GM12878 (cell line): Measurements from ENCODE around the gene B3GNT9. TPM values are rescaled to one million over a fixed set of nuclear protein-coding genes. Genes with fewer than 3 reads are reported as not detected.
A peak's percentile ranks its signal among the peaks of the same experiment; 100 is the strongest.

Experiments
- BRCA1 ChIP-seq: IDR thresholded peaks from 2 replicates; pipeline ENCODE4 v1.6.1; 2011; ENCODE audit warnings: low read depth, low read length, improper control_type of control experiment
- CEBPB ChIP-seq, 2 experiments: fragments of 150-350 bp in 1 of 2; IDR thresholded peaks; 2 replicates each; pipeline ENCODE4 v1.6.1; 2012 to 2014; ENCODE audit warnings: low read depth in 2 of 2, low read length in 2 of 2, borderline replicate concordance in 1 of 2, inconsistent platforms in 1 of 2
- IRF3 ChIP-seq: fragments of 450-650 bp; IDR thresholded peaks from 2 replicates; pipeline ENCODE4 v1.6.1; 2014; ENCODE audit warnings: mild to moderate bottlenecking
- KLF5 ChIP-seq: fragments of 450-650 bp; IDR thresholded peaks from 2 replicates; pipeline ENCODE4 v1.6.1; 2014; ENCODE audit warnings: mild to moderate bottlenecking; ENCODE audit not compliant: partially characterized antibody
- MEF2A ChIP-seq: IDR thresholded peaks from 2 replicates; pipeline ENCODE4 v1.6.1; 2011; ENCODE audit warnings: low read depth, mild to moderate bottlenecking, low read length, moderate library complexity; ENCODE audit not compliant: insufficient read depth
- MLLT1 ChIP-seq: fragments of 450-650 bp; IDR thresholded peaks from 2 replicates; pipeline ENCODE4 v1.6.1; 2016; ENCODE audit warnings: mild to moderate bottlenecking
- MXI1 ChIP-seq: fragments of 150-350 bp; IDR thresholded peaks from 2 replicates; pipeline ENCODE4 v1.6.1; 2011; ENCODE audit warnings: low read depth, mild to moderate bottlenecking, inconsistent platforms, low read length, improper control_type of control experiment
- MYC ChIP-seq: IDR thresholded peaks from 2 replicates; pipeline ENCODE4 v1.6.1; 2011; ENCODE audit warnings: mild to moderate bottlenecking, low read length, moderate library complexity, inconsistent platforms; ENCODE audit not compliant: insufficient read depth, insufficient replicate concordance, insufficient read length, severe bottlenecking
- PAX5 ChIP-seq: IDR thresholded peaks from 2 replicates; pipeline ENCODE4 v1.6.1; 2011; ENCODE audit warnings: low read depth, low read length, borderline replicate concordance
- RUNX3 ChIP-seq: IDR thresholded peaks from 2 replicates; pipeline ENCODE4 v1.6.1; 2012; ENCODE audit warnings: low read length, inconsistent platforms
- SMAD1 ChIP-seq: fragments of 450-650 bp; IDR thresholded peaks from 2 replicates; pipeline ENCODE4 v1.6.1; 2018; ENCODE audit warnings: mild to moderate bottlenecking, low read depth; ENCODE audit not compliant: partially characterized antibody
- STAT1 ChIP-seq: fragments of 450-650 bp; conservative IDR thresholded peaks from 2 replicates; pipeline ENCODE4 v1.6.1; 2014; ENCODE audit warnings: antibody characterized with exemption, mild to moderate bottlenecking
- ZNF384 ChIP-seq: IDR thresholded peaks from 2 replicates; pipeline ENCODE4 v1.6.1; 2012; ENCODE audit warnings: low read depth, mild to moderate bottlenecking, low read length, improper control_type of control experiment, borderline replicate concordance
- ZZZ3 ChIP-seq: IDR thresholded peaks from 2 replicates; pipeline ENCODE4 v1.6.1; 2011; ENCODE audit warnings: low read depth; ENCODE audit not compliant: control insufficient read depth, insufficient read length
- polyA plus RNA-seq, 11 experiments: library from polyadenylated mRNA; depleted of rRNA in 4 of 11; unstranded in 6 of 11; stranded (reverse) in 5 of 11; fragments of >200 nt; fragmentation: Nextera tagmentation in 4 of 11; fragmentation: Illumina TruSeq in 1 of 11; extraction: Ambion mirVana in 4 of 11; extraction: Trizol in 1 of 11; gene quantifications; 1 replicate in 1 of 11; 2 replicates in 10 of 11; pipeline versions ENCODE4 v1.2.1 to v1.2.3, GENCODE V29; 2011 to 2016; ENCODE audit warnings: inconsistent platforms in 2 of 11, missing spikeins in 2 of 11, low read depth in 1 of 11
- total RNA-seq, 4 experiments: library from RNA; depleted of rRNA in 3 of 4; stranded (reverse); fragments of >200 nt in 3 of 4; fragmentation: Illumina TruSeq in 1 of 4; extraction: Trizol in 1 of 4; gene quantifications; 2 replicates each; pipeline versions ENCODE4 v1.2.1 to v1.2.3, GENCODE V29; 2013 to 2021
- TF ChIP-seq, protein P1 (sequence below): IDR thresholded peaks from 2 replicates; pipeline ENCODE4 v1.6.1; 2012; ENCODE audit warnings: low read depth, low read length, improper control_type of control experiment
- TF ChIP-seq, protein P2 (sequence below): fragments of 450-650 bp; IDR thresholded peaks from 2 replicates; pipeline ENCODE4 v1.6.1; 2018; ENCODE audit warnings: borderline replicate concordance, mild to moderate bottlenecking; ENCODE audit not compliant: partially characterized antibody
- TF ChIP-seq, protein P3 (sequence below): fragments of 450-650 bp; IDR thresholded peaks from 2 replicates; pipeline ENCODE4 v1.6.1; 2017; ENCODE audit warnings: low read depth, mild to moderate bottlenecking, moderate library complexity
- TF ChIP-seq, protein P4 (sequence below): fragments of 450-650 bp; formaldehyde crosslinking; IDR thresholded peaks from 2 replicates; pipeline ENCODE4 v1.4.0; 2020; ENCODE audit warnings: mild to moderate bottlenecking, moderate library complexity

B3GNT9 gene
- total and polyA plus RNA-seq, 10 of the 15 experiments (the other 5 are each of a cell fraction or from before 2014, with no cell fraction given): 0.08 to 5.0 (median 1.9) TPM

DNA sequence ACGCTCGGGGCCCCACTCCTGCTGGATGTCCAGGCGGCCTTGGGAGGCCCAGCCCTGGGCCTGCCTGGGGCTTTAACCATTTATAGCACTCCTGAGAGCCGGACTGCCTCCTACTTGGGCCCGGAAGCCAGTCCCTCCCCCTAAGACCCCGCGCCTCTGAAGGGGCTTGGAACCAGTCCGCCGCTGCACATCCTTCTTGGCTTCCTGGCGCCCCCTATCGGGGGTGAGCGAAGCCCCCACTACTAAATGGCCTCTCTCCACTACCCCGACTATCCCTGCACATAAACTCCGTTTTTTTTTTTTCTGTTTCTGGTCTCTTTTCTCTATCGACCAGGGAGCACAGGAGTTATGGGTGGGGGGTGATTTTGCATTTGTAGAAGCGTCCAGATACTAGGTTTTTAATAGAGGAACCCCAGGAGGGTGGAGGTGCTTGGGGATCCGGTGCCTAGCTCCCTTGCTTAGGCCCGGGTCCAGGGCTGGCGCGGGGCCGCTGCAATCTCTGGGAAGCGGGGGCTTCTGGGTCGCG, 18.9 kb upstream of the B3GNT9 start (continued):
- TF ChIP-seq MLLT1 (no peak), MEF2A (no peak), MXI1 (no peak), KLF5 (no peak), SMAD1 (no peak), PAX5 (no peak), MYC (no peak), RUNX3 (no peak), BRCA1 (no peak), STAT1 (no peak), ZNF384 (0 out of 2 replicates have a peak, but pooled peaks have one; percentile 43), IRF3 (no peak), ZZZ3 (no peak), CEBPB (IDR thresholded peaks at IDR 0.05; ENCODE audit: borderline replicate concordance in 1 of 2, low read depth in 2 of 2, low read length in 2 of 2) (no peak)
- TF ChIP-seq, protein P1, sequence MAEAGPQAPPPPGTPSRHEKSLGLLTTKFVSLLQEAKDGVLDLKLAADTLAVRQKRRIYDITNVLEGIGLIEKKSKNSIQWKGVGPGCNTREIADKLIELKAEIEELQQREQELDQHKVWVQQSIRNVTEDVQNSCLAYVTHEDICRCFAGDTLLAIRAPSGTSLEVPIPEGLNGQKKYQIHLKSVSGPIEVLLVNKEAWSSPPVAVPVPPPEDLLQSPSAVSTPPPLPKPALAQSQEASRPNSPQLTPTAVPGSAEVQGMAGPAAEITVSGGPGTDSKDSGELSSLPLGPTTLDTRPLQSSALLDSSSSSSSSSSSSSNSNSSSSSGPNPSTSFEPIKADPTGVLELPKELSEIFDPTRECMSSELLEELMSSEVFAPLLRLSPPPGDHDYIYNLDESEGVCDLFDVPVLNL: no peak
- TF ChIP-seq, protein P2, sequence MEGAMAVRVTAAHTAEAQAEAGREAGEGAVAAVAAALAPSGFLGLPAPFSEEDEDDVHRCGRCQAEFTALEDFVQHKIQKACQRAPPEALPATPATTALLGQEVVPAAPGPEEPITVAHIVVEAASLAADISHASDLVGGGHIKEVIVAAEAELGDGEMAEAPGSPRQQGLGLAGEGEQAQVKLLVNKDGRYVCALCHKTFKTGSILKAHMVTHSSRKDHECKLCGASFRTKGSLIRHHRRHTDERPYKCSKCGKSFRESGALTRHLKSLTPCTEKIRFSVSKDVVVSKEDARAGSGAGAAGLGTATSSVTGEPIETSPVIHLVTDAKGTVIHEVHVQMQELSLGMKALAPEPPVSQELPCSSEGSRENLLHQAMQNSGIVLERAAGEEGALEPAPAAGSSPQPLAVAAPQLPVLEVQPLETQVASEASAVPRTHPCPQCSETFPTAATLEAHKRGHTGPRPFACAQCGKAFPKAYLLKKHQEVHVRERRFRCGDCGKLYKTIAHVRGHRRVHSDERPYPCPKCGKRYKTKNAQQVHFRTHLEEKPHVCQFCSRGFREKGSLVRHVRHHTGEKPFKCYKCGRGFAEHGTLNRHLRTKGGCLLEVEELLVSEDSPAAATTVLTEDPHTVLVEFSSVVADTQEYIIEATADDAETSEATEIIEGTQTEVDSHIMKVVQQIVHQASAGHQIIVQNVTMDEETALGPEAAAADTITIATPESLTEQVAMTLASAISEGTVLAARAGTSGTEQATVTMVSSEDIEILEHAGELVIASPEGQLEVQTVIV: no peak
- TF ChIP-seq, protein P3, sequence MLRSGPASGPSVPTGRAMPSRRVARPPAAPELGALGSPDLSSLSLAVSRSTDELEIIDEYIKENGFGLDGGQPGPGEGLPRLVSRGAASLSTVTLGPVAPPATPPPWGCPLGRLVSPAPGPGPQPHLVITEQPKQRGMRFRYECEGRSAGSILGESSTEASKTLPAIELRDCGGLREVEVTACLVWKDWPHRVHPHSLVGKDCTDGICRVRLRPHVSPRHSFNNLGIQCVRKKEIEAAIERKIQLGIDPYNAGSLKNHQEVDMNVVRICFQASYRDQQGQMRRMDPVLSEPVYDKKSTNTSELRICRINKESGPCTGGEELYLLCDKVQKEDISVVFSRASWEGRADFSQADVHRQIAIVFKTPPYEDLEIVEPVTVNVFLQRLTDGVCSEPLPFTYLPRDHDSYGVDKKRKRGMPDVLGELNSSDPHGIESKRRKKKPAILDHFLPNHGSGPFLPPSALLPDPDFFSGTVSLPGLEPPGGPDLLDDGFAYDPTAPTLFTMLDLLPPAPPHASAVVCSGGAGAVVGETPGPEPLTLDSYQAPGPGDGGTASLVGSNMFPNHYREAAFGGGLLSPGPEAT: 0 out of 2 replicates have a peak, but pooled peaks have one; percentile 19
- TF ChIP-seq, protein P4, sequence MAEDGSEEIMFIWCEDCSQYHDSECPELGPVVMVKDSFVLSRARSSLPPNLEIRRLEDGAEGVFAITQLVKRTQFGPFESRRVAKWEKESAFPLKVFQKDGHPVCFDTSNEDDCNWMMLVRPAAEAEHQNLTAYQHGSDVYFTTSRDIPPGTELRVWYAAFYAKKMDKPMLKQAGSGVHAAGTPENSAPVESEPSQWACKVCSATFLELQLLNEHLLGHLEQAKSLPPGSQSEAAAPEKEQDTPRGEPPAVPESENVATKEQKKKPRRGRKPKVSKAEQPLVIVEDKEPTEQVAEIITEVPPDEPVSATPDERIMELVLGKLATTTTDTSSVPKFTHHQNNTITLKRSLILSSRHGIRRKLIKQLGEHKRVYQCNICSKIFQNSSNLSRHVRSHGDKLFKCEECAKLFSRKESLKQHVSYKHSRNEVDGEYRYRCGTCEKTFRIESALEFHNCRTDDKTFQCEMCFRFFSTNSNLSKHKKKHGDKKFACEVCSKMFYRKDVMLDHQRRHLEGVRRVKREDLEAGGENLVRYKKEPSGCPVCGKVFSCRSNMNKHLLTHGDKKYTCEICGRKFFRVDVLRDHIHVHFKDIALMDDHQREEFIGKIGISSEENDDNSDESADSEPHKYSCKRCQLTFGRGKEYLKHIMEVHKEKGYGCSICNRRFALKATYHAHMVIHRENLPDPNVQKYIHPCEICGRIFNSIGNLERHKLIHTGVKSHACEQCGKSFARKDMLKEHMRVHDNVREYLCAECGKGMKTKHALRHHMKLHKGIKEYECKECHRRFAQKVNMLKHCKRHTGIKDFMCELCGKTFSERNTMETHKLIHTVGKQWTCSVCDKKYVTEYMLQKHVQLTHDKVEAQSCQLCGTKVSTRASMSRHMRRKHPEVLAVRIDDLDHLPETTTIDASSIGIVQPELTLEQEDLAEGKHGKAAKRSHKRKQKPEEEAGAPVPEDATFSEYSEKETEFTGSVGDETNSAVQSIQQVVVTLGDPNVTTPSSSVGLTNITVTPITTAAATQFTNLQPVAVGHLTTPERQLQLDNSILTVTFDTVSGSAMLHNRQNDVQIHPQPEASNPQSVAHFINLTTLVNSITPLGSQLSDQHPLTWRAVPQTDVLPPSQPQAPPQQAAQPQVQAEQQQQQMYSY (CRISPR knock-in tag): no peak
